ENCODE measurements around the gene POR. TPM values are rescaled to one million over a fixed set of nuclear protein-coding genes. Genes with fewer than 3 reads are reported as not detected.

Gene POR
- total RNA-seq, 1 experiment from 2014 or later = 118 TPM

GRCh38 chr7:75979759-75980429 lies 64.9 kb downstream of the POR start:
- no peak for DNase-seq (ENCODE audit: low spot score)

- no peak for DNase-seq (ENCODE audit: low spot score)
These were observed 65.7 kb downstream of the POR start for GRCh38 chr7:75980430-75981202.

GRCh38 chr7:75981203-75981452 lies 66.2 kb downstream of the POR start:
- DNase-seq (ENCODE audit: low spot score) = no peak

- no peak for DNase-seq (ENCODE audit: low spot score)
These were observed 66.7 kb downstream of the POR start for GRCh38 chr7:75981453-75982305.

GRCh38 chr7:75982306-75983064 lies 67.5 kb downstream of the POR start:
- no peak for DNase-seq (ENCODE audit: low spot score)

GRCh38 chr7:75983471-75984129 lies 68.6 kb downstream of the POR start:
- DNase-seq (ENCODE audit: low spot score) = no peak

- no peak for DNase-seq (ENCODE audit: low spot score)
These were observed 69.4 kb downstream of the POR start for GRCh38 chr7:75984130-75985008.

- DNase-seq (ENCODE audit: low spot score) = no peak
These were observed 70.1 kb downstream of the POR start for GRCh38 chr7:75985009-75985517.

- no peak for DNase-seq (ENCODE audit: low spot score)
These were observed 70.7 kb downstream of the POR start for GRCh38 chr7:75985518-75986146.

GRCh38 chr7:75986147-75986781 lies 71.3 kb downstream of the POR start:
- no peak for DNase-seq (ENCODE audit: low spot score)

- DNase-seq (ENCODE audit: low spot score) = no peak
These were observed 72.3 kb downstream of the POR start for GRCh38 chr7:75987026-75987804.

- DNase-seq (ENCODE audit: low spot score) = no peak
These were observed 73.0 kb downstream of the POR start for GRCh38 chr7:75987805-75988567.

GRCh38 chr7:75988568-75989499 lies 73.9 kb downstream of the POR start:
- no peak for DNase-seq (ENCODE audit: low spot score)

- DNase-seq (ENCODE audit: low spot score) = no peak
These were observed 74.8 kb downstream of the POR start for GRCh38 chr7:75989500-75990388.

GRCh38 chr7:75991531-75992082 lies 76.7 kb downstream of the POR start:
- no peak for DNase-seq (ENCODE audit: low spot score)
